Upper lobe of left lung (tissue), 4 donors: ENCODE data around the gene TRIM50.

Experiments used
- POLR2A ChIP-seq, 4 donors: fragments of 450-650 bp; IDR thresholded peaks; one replicate each; pipeline ENCODE4 v1.5.1; 2016 to 2017; ENCODE audit warnings: antibody characterized with exemption in 4 of 4, mild to moderate bottlenecking in 2 of 4
- TF ChIP-seq, protein P1 (sequence below), 6 experiments: fragments of 450-650 bp in 4 of 6; fragments of 200-600 bp in 2 of 6; sonication (generic) in 2 of 6; IDR thresholded peaks; one replicate each; pipeline ENCODE4 v1.5.1; 2016 to 2019; ENCODE audit warnings: antibody characterized with exemption in 6 of 6

- TF ChIP-seq, protein P1, sequence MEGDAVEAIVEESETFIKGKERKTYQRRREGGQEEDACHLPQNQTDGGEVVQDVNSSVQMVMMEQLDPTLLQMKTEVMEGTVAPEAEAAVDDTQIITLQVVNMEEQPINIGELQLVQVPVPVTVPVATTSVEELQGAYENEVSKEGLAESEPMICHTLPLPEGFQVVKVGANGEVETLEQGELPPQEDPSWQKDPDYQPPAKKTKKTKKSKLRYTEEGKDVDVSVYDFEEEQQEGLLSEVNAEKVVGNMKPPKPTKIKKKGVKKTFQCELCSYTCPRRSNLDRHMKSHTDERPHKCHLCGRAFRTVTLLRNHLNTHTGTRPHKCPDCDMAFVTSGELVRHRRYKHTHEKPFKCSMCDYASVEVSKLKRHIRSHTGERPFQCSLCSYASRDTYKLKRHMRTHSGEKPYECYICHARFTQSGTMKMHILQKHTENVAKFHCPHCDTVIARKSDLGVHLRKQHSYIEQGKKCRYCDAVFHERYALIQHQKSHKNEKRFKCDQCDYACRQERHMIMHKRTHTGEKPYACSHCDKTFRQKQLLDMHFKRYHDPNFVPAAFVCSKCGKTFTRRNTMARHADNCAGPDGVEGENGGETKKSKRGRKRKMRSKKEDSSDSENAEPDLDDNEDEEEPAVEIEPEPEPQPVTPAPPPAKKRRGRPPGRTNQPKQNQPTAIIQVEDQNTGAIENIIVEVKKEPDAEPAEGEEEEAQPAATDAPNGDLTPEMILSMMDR (IDR thresholded peaks at IDR 0.05), result no peak
- no peak for TF ChIP-seq POLR2A (IDR thresholded peaks at IDR 0.05)
These were observed 35.5 kb upstream of the TRIM50 start for GRCh38 chr7:73363225-73364005.
